Measurements from ENCODE around the gene UBE2O.

UBE2O gene

DNA sequence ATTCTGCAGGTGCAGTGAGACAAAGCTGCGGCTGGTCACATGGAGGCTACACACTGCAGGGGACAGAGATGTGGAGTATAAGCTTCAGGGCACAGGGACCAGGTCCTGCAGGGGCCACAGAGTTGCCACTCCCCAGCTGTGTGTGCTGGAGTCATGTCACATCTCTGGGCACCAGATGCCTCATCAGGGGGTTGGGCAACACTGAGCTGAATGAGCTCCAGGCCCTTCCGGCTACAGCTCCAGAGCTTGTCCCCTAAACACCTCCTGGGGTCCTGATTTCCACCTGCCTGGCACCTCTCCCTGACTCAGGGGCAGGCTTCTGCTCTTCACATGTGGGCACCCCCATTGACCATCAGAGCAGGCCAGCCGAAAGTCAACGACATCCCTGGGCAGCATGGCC is 36.1 kb downstream of the UBE2O start:
- Histone ChIP-seq H3K4me1 (ENCODE audit: control insufficient read depth, insufficient read depth, low read length) (peaks cover 6% of the 10 kb centered on the region), H3K36me3 (ENCODE audit: insufficient read depth, low read length) (no peaks in the 10 kb centered on the region)

DNA sequence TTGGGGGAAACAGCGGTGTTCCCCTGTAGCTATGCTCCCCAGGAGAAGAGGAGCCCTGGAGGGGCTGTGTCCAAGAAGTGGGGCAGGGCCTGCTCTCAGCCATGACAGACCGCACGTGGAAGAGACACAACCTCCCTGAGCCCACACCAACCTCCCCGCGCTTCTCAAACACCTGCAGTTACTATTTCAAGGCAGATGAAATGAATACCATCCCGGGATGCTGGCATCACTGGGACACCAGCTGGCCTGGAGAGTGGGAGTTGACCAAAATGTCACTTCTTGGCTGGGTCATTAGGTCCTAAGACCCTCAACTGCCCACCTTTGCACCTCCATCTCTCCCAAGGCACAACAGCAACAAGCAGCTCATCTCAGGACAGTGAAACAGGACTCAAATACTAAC is 36.5 kb downstream of the UBE2O start:
- no peaks in the 10 kb centered on the region for H3K9me3 ChIP-seq (replicated peaks; ENCODE audit: low read length)
- no peaks in the 10 kb centered on the region for H3K27me3 ChIP-seq (ENCODE audit: control insufficient read depth, insufficient read depth, low read length)
- no peaks in the 10 kb centered on the region for H3K36me3 ChIP-seq (ENCODE audit: insufficient read depth, low read length)
- H3K4me1 ChIP-seq (ENCODE audit: control insufficient read depth, insufficient read depth, low read length): peaks cover 6% of the 10 kb centered on the region
- H3K4me3 ChIP-seq (ENCODE audit: low read length): no peak overlapping the region
- H3K4me2 ChIP-seq (ENCODE audit: low read length): no peak overlapping the region
- no peak overlapping the region for H3K9ac ChIP-seq (ENCODE audit: low read depth, low read length)

More for the DNA sequence above, 36.1 kb downstream of the UBE2O start:
- Histone ChIP-seq H3K9me3 (replicated peaks; ENCODE audit: low read length) (no peaks in the 10 kb centered on the region), H3K4me3 (ENCODE audit: low read length) (no peak overlapping the region), H3K27me3 (ENCODE audit: control insufficient read depth, insufficient read depth, low read length) (no peaks in the 10 kb centered on the region), H3K4me2 (ENCODE audit: low read length) (no peak overlapping the region), H3K9ac (ENCODE audit: low read depth, low read length) (no peak overlapping the region)

DNA sequence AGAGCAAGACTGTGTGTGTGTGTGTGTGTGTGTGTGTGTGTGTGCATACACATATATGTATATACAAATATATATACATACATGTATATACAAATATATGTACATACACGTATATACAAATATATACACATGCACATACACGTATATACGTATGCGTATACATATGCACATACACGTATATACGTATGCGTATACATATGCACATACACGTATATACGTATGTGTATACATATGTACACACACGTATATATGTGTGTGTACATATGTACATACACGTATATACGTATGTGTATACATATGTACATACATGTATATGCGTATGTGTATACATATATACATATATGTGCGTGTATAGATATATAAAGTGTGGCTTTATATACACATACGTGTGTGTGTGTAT is 37.2 kb downstream of the UBE2O start:
- H3K27me3 ChIP-seq (ENCODE audit: control insufficient read depth, insufficient read depth, low read length): no peaks in the 10 kb centered on the region
- H3K4me2 ChIP-seq (ENCODE audit: low read length): no peak overlapping the region
- no peak overlapping the region for H3K4me3 ChIP-seq (ENCODE audit: low read length)
- H3K9ac ChIP-seq (ENCODE audit: low read depth, low read length): no peak overlapping the region
- no peaks in the 10 kb centered on the region for H3K9me3 ChIP-seq (replicated peaks; ENCODE audit: low read length)
- peaks cover 6% of the 10 kb centered on the region for H3K4me1 ChIP-seq (ENCODE audit: control insufficient read depth, insufficient read depth, low read length)
- H3K36me3 ChIP-seq (ENCODE audit: insufficient read depth, low read length): no peaks in the 10 kb centered on the region

DNA sequence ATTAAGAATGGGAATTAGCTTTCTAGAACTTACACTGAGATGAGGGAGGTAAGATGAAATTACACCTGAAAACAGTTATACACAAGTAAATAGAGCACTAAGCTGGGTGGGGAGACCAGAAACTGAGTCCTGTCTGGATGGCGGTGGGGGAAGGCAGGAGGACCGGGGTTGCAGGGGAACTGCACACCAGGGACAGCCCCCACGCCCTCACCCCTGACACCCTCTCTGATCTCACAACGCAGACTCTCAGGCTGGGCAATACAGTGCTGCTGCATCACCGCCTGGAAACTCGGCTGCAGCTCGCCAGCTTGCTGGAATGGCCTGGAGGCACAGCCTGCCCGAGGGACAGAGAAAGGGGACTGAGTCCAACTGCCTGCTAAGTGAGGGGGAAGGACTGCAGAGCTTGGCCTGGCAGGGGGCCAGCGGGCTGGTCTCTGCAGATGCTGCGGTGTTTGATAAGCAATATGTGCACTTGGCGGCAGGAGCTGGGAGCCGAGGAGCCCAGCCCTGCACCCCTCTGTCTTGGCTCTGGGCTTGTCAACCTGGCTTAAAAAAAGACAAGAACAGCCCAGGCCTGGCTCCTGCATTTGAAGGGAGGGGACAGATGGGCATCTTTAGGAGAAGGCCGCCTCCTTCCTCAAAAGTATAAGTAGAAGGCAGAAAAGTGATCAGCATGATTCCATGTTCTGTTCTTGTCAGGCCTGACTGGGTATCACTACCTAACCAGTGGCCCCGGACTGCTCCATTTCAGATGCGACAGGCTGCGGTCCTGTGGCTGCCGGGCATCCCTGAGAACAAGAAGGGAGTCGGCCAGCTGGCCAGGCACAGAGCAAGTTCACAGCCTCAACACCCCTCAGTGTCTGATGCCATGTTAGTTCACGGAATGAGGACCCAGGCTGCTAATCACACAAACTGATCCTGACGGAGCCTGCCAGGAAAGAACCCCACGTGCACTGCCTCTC is 38.3 kb downstream of the UBE2O start:
- Histone ChIP-seq H3K4me2 (ENCODE audit: low read length) (no peak overlapping the region), H3K9ac (ENCODE audit: low read depth, low read length) (no peak overlapping the region), H3K4me1 (ENCODE audit: control insufficient read depth, insufficient read depth, low read length) (peaks cover 6% of the 10 kb centered on the region), H3K4me3 (ENCODE audit: low read length) (no peak overlapping the region), H3K27me3 (ENCODE audit: control insufficient read depth, insufficient read depth, low read length) (no peaks in the 10 kb centered on the region), H3K9me3 (replicated peaks; ENCODE audit: low read length) (no peaks in the 10 kb centered on the region), H3K36me3 (ENCODE audit: insufficient read depth, low read length) (peaks cover 7% of the 10 kb centered on the region)

DNA sequence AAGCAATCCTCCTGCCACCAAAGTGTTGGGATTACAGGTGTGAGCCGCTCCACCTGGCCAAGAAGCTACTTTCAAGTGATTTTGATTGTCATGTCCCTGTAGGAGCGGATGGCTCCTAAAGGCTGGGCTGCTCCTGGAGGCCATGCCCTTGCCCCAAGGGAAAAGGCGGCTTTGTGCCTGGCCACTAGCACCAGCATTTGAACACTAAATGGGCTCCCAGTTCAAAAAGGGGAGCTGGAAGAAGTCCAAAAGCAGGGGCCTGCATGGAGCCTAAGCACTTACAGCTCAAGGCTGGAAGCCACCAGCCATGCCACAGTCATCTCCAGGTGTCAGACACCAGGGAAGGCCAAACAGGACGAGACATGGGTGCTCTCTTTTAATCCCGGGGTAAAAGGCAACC is 41.7 kb downstream of the UBE2O start:
- Histone ChIP-seq H3K4me1 (ENCODE audit: control insufficient read depth, insufficient read depth, low read length) (peaks cover 12% of the 10 kb centered on the region), H3K4me3 (ENCODE audit: low read length) (no peak overlapping the region), H3K9me3 (replicated peaks; ENCODE audit: low read length) (no peaks in the 10 kb centered on the region), H3K36me3 (ENCODE audit: insufficient read depth, low read length) (peaks cover 7% of the 10 kb centered on the region), H3K9ac (ENCODE audit: low read depth, low read length) (no peak overlapping the region), H3K27me3 (ENCODE audit: control insufficient read depth, insufficient read depth, low read length) (no peaks in the 10 kb centered on the region), H3K4me2 (ENCODE audit: low read length) (no peak overlapping the region)

DNA sequence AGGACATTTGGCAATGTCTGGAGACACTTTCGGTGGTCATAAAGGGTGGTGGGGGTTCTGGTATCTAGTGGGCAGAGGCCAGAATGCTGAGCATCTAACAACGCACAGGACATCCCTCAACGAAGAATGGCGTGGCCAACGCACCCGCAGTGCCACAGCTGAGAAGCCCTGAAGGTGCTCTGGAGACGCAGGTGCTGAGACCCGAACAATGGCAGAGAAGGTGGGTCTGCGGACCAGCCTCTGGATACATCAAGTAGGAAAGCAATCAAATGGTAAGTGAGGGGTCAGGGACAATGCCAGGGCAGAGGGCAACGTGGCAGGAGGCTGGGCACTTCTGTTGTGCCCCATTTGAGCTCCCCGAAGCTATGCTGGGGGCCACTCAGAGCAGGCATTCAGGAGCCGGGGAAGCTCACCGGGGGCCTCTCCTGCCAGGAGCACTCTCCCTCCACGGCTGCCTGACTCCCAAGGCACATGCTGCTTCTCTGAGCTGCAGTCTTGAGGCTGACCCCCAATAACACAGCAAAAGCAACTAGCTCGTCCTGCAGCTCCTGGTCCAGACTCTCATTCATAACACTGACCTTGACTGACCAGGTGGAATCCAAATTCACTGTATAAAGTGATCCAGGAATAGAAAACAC is 42.5 kb downstream of the UBE2O start:
- Histone ChIP-seq H3K9ac (ENCODE audit: low read depth, low read length) (no peak overlapping the region), H3K4me3 (ENCODE audit: low read length) (no peak overlapping the region), H3K27me3 (ENCODE audit: control insufficient read depth, insufficient read depth, low read length) (no peaks in the 10 kb centered on the region), H3K9me3 (replicated peaks; ENCODE audit: low read length) (no peaks in the 10 kb centered on the region), H3K4me1 (ENCODE audit: control insufficient read depth, insufficient read depth, low read length) (peaks cover 12% of the 10 kb centered on the region), H3K4me2 (ENCODE audit: low read length) (no peak overlapping the region), H3K36me3 (ENCODE audit: insufficient read depth, low read length) (peaks cover 7% of the 10 kb centered on the region)

DNA sequence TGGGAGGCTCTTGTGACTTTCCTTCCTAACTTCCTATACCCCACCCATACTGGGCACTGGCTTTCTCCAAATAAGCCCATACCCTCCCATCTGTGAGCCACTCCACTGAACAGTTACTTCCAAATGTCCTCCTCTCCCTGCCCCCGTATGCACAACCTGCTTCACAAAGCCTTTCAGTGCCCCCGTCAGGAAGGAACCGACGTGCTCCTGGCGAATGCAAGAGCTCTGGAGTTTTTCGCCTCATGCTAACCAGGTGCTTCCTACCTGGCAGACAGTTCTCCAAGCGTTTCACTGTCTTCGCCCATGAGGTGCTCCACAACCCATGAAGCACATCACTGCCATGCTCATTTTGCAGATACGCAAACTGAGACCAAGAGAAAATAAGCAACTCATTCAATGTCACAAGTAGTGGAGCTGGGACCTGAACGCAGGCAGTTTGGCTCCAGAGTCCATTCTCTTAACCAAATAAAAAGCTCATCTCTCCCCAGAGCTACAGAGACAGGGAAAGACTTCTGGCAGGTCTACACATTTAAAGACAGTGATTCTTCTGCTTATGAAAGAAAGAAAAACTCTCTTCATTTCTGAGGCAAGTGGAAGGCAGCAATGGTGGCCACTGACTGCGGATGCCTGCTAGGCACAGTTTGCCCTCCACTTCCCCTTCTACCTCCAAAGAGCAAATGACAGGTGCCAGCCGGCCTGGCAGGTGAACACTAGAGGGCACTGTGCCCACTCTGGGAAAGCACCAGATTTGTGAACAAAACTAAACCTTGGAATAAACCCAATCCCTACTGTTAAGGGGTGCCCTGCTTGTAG is 44.7 kb downstream of the UBE2O start:
- H3K4me1 ChIP-seq (ENCODE audit: control insufficient read depth, insufficient read depth, low read length): peaks cover 6% of the 10 kb centered on the region
- peaks cover 24% of the 10 kb centered on the region for H3K36me3 ChIP-seq (ENCODE audit: insufficient read depth, low read length)
- no peaks in the 10 kb centered on the region for H3K9me3 ChIP-seq (replicated peaks; ENCODE audit: low read length)
- H3K4me2 ChIP-seq (ENCODE audit: low read length): no peak overlapping the region
- no peaks in the 10 kb centered on the region for H3K27me3 ChIP-seq (ENCODE audit: control insufficient read depth, insufficient read depth, low read length)
- no peak overlapping the region for H3K9ac ChIP-seq (ENCODE audit: low read depth, low read length)
- no peak overlapping the region for H3K4me3 ChIP-seq (ENCODE audit: low read length)

DNA sequence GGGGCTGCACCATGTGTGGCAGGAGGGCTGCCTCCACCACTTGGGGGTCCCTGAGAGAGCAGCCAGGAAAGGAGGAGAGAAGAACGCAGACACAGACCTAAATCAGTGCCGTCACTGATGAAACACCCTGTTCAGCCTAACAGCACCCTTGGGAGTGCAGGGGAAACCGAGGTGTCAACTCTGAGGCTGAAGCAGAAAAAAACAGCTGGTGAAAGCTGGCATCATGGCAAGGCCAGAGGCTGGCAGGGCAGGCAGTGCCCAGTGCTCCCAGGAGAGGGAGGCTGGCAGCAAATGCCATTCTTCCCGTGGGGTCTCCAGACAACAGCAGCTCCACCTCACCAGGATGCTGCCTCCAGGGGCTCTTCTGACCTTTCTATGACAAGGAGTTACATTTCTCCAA is 45.4 kb downstream of the UBE2O start:
- Histone ChIP-seq H3K4me3 (ENCODE audit: low read length) (no peak overlapping the region), H3K9ac (ENCODE audit: low read depth, low read length) (no peak overlapping the region), H3K4me2 (ENCODE audit: low read length) (no peak overlapping the region), H3K36me3 (ENCODE audit: insufficient read depth, low read length) (peaks cover 29% of the 10 kb centered on the region), H3K27me3 (ENCODE audit: control insufficient read depth, insufficient read depth, low read length) (no peaks in the 10 kb centered on the region), H3K9me3 (replicated peaks; ENCODE audit: low read length) (no peaks in the 10 kb centered on the region), H3K4me1 (ENCODE audit: control insufficient read depth, insufficient read depth, low read length) (peaks cover 6% of the 10 kb centered on the region)

DNA sequence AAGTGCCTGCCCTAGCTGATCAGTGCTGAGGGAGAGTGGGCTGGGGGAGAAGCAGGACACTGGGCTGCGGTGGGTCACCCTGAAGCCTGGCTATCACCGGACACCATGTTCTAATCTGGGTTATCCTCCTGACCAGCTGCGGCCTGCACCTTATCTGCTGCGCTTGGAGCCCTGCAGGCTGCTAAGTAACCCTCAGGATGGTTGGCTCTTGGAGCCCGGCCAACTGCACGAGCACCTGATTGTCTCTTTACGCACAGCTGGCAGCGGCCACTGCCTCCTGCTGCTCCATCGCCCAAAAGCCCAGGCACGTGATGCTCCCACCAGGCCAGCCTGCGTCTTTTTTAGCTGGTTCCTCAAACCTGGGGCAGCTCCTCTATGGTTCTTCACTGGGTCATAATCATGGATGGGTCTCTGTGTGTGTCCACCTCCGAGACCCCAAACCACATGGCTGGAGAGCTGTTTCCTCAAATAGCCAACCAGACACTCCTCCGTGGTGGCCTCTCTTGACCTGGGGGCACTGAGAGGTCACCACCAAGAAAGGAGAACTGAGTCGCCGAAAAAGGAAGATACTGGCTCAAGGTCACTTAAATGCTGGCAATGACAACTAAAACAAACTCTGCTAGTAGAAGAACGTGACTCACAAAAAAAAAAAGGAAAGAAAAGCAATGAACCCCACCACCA is 46.8 kb downstream of the UBE2O start:
- no peak overlapping the region for H3K4me2 ChIP-seq (ENCODE audit: low read length)
- peaks cover 40% of the 10 kb centered on the region for H3K36me3 ChIP-seq (ENCODE audit: insufficient read depth, low read length)
- H3K4me1 ChIP-seq (ENCODE audit: control insufficient read depth, insufficient read depth, low read length): peaks cover 6% of the 10 kb centered on the region
- no peak overlapping the region for H3K9ac ChIP-seq (ENCODE audit: low read depth, low read length)
- no peaks in the 10 kb centered on the region for H3K27me3 ChIP-seq (ENCODE audit: control insufficient read depth, insufficient read depth, low read length)
- H3K4me3 ChIP-seq (ENCODE audit: low read length): no peak overlapping the region
- no peaks in the 10 kb centered on the region for H3K9me3 ChIP-seq (replicated peaks; ENCODE audit: low read length)

DNA sequence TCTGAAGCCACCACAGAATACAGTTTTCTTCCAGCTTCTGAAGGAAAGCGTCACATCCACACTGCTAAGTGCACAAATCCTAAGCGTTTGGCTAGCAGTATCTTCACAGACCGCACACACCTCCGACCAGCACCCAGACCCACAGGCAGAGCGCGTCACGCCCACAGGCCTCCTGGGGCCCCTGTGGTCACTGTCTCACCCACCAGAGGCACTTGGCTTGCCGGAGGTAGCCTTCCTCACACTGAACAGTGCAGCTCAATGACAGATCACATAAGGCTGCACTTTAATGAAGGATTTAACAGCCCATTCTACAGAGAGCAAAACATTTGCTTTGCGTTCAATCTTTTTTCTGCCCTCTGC is 47.4 kb downstream of the UBE2O start:
- H3K4me2 ChIP-seq (ENCODE audit: low read length): no peak overlapping the region
- H3K9me3 ChIP-seq (replicated peaks; ENCODE audit: low read length): no peaks in the 10 kb centered on the region
- H3K36me3 ChIP-seq (ENCODE audit: insufficient read depth, low read length): peaks cover 45% of the 10 kb centered on the region
- H3K4me1 ChIP-seq (ENCODE audit: control insufficient read depth, insufficient read depth, low read length): peaks cover 6% of the 10 kb centered on the region
- H3K27me3 ChIP-seq (ENCODE audit: control insufficient read depth, insufficient read depth, low read length): no peaks in the 10 kb centered on the region
- H3K9ac ChIP-seq (ENCODE audit: low read depth, low read length): no peak overlapping the region
- H3K4me3 ChIP-seq (ENCODE audit: low read length): no peak overlapping the region

DNA sequence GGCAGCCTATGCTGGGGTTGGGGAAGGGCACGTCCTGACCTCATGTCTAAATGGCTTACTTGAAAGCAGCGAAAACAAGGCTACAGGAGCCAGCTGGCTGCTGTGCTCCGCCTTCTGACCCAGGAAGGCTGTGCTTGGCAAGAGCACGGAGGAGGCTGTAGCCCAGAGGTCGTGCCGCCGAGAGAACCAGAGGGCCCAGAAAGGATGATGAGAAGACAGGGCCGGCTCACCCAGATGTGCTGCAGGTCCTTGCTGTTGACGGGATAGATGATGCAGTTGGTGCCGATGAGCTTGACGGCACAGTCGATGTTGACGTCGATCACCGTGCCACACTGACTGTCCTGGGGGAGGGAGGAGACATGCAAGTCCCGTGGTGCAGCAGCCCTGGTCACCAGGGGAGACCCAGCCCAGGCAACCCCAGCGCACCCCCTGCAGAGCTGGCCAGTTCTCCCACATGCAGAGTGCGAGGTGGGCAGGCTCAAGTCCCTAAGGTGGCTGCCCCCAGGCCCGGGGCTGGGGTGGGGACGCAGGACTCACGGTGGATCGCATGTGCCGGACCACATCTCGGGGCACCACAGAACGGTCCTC is 47.9 kb downstream of the UBE2O start:
- Histone ChIP-seq H3K4me1 (ENCODE audit: control insufficient read depth, insufficient read depth, low read length) (peaks cover 6% of the 10 kb centered on the region), H3K9ac (ENCODE audit: low read depth, low read length) (no peak overlapping the region), H3K36me3 (ENCODE audit: insufficient read depth, low read length) (peaks cover 42% of the 10 kb centered on the region), H3K27me3 (ENCODE audit: control insufficient read depth, insufficient read depth, low read length) (no peaks in the 10 kb centered on the region), H3K4me2 (ENCODE audit: low read length) (no peak overlapping the region), H3K9me3 (replicated peaks; ENCODE audit: low read length) (no peaks in the 10 kb centered on the region), H3K4me3 (ENCODE audit: low read length) (no peak overlapping the region)
